Uterus (tissue), 2 donors: ENCODE data around the gene STX17.

ENCODE experiments used
- POLR2A ChIP-seq, 2 donors: fragments of 450-650 bp; IDR thresholded peaks; one replicate each; pipeline ENCODE4 v1.6.1; 2016; ENCODE audit warnings: antibody characterized with exemption in 2 of 2, mild to moderate bottlenecking in 1 of 2, moderate library complexity in 1 of 2
- TF ChIP-seq, protein P1 (sequence below), 4 experiments: fragments of 200-600 bp in 2 of 4; fragments of 450-650 bp in 2 of 4; sonication (generic) in 2 of 4; IDR thresholded peaks; one replicate each; pipeline ENCODE4 v1.5.1; 2016 to 2019; ENCODE audit warnings: antibody characterized with exemption in 4 of 4, mild to moderate bottlenecking in 2 of 4, moderate library complexity in 1 of 4

DNA sequence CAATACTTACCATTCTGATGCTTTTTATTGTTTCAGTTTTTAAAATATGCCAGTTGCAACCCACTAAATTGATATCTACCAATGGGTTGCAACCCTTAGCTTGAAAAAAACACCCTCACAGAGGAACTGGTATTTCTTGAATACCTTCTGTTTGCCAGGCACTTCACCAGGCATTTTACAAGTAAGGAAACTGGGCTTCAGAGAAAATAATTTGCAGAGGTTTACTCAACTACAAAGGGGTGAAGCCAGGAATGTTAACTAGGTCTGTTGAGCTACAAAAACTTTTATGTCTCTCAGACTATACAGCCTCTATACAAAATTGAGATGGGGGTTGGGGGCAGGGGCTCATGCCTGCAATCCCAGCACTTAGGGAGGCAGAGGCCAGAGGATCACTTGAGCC lies 65.0 kb downstream of the STX17 start:
- TF ChIP-seq, protein P1, sequence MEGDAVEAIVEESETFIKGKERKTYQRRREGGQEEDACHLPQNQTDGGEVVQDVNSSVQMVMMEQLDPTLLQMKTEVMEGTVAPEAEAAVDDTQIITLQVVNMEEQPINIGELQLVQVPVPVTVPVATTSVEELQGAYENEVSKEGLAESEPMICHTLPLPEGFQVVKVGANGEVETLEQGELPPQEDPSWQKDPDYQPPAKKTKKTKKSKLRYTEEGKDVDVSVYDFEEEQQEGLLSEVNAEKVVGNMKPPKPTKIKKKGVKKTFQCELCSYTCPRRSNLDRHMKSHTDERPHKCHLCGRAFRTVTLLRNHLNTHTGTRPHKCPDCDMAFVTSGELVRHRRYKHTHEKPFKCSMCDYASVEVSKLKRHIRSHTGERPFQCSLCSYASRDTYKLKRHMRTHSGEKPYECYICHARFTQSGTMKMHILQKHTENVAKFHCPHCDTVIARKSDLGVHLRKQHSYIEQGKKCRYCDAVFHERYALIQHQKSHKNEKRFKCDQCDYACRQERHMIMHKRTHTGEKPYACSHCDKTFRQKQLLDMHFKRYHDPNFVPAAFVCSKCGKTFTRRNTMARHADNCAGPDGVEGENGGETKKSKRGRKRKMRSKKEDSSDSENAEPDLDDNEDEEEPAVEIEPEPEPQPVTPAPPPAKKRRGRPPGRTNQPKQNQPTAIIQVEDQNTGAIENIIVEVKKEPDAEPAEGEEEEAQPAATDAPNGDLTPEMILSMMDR (IDR thresholded peaks at IDR 0.05): no peak
- no peak for TF ChIP-seq POLR2A (IDR thresholded peaks at IDR 0.05)
